Prostate gland (tissue), 2 donors: ENCODE data around the gene MIB2. TPM values are rescaled to one million over a fixed set of nuclear protein-coding genes. Genes with fewer than 3 reads are reported as not detected.
A peak's percentile ranks its signal among the peaks of the same experiment; 100 is the strongest.

Experiments
- DNase-seq: peaks from one replicate; pipeline ENCODE4 v3.0.0-alpha.2; 2019; ENCODE audit warnings: low spot score
- H3K27ac ChIP-seq, 2 donors: fragments of 200-600 bp; sonication (generic); 2 replicates each; pipeline ENCODE4 v1.5.1; 2017 to 2019
- H3K27me3 ChIP-seq: fragments of 200-600 bp; sonication (generic); replicated peaks from 2 replicates; pipeline ENCODE4 v1.5.1; 2019; ENCODE audit not compliant: insufficient read depth
- H3K36me3 ChIP-seq, 2 donors: fragments of 200-600 bp; sonication (generic); 1 replicate in 1 of 2; 2 replicates in 1 of 2; pipeline versions ENCODE4 v1.5.1 to v1.8.1; 2017 to 2019
- H3K4me1 ChIP-seq: fragments of 200-600 bp; sonication (generic); replicated peaks from 2 replicates; pipeline ENCODE4 v1.5.1; 2019
- H3K4me3 ChIP-seq, 2 donors: fragments of 200-600 bp; sonication (generic); 2 replicates each; pipeline ENCODE4 v1.5.1; 2017 to 2019
- H3K9me3 ChIP-seq: fragments of 200-600 bp; sonication (generic); 2 replicates; pipeline ENCODE4 v1.5.1; 2017
- CTCF ChIP-seq, 4 experiments: fragments of 200-600 bp in 2 of 4; fragments of 450-650 bp in 2 of 4; sonication (generic) in 2 of 4; IDR thresholded peaks; 1 replicate in 3 of 4; 2 replicates in 1 of 4; pipeline ENCODE4 v1.5.1; 2016 to 2019; ENCODE audit warnings: antibody characterized with exemption in 4 of 4, mild to moderate bottlenecking in 2 of 4, moderate library complexity in 2 of 4
- POLR2A ChIP-seq: fragments of 450-650 bp; IDR thresholded peaks from one replicate; pipeline ENCODE4 v1.6.1; 2016; ENCODE audit warnings: antibody characterized with exemption, mild to moderate bottlenecking
- POLR2AphosphoS5 ChIP-seq: sonication (generic); formaldehyde crosslinking; IDR thresholded peaks from one replicate; pipeline ENCODE4 v1.6.1; 2017; ENCODE audit warnings: antibody characterized with exemption
- WGBS: methylation state at CpG from one replicate; pipeline ENCODE4 v1.1.5; 2018; 5-methylcytosine and 5-hydroxymethylcytosine counted together
- intact Hi-C: fragments of 100-400 bp; cut with DNase I; formaldehyde crosslinking; loops from one replicate; pipeline ENCODE4 v1.14.2; 2022
- total RNA-seq, 2 donors: library from RNA; depleted of rRNA; stranded (reverse); fragments of >200 nt; gene quantifications; one replicate each; pipeline ENCODE4 v1.1.0, GENCODE V29; 2016

Gene MIB2
- total RNA-seq, 2 donors from 2014 or later, result 60.6 to 152 TPM

- no peak for DNase-seq
- intact Hi-C loops, result no loop called here
- Histone ChIP-seq H3K4me1 (no peaks in the 10 kb centered on the region), H3K9me3 (no peaks in the 10 kb centered on the region), H3K4me3 (no peak overlapping the region), H3K27ac (no peak overlapping the region), H3K27me3 (peaks cover 7% of the 10 kb centered on the region), H3K36me3 (no peaks in the 10 kb centered on the region)
- TF ChIP-seq POLR2A (no peak), CTCF (IDR thresholded peaks at IDR 0.05) (no peak), POLR2AphosphoS5 (no peak)
- 84% methylated on average over 13 of the region's 13 CpGs for WGBS
Measured at GRCh38 chr1:1598720-1599029, 16.6 kb upstream of the MIB2 start.

GRCh38 chr1:1599030-1599934 is 16.0 kb upstream of the MIB2 start:
- intact Hi-C loops, result no loop called here
- no peaks in the 10 kb centered on the region for H3K9me3 ChIP-seq
- no peak overlapping the region for H3K27ac ChIP-seq
- no peaks in the 10 kb centered on the region for H3K36me3 ChIP-seq
- DNase-seq, result no peak
- peak overlapping the region; percentile 14 to 19 for H3K4me3 ChIP-seq
- TF ChIP-seq POLR2AphosphoS5 (no peak), CTCF (IDR thresholded peaks at IDR 0.05) (no peak), POLR2A (no peak)
- H3K27me3 ChIP-seq, result peaks cover 7% of the 10 kb centered on the region
- 6% methylated on average over 46 of the region's 111 CpGs for WGBS
- no peaks in the 10 kb centered on the region for H3K4me1 ChIP-seq

- no peak for TF ChIP-seq POLR2A
- TF ChIP-seq POLR2AphosphoS5, result no peak
- TF ChIP-seq CTCF (IDR thresholded peaks at IDR 0.05), result no peak
- peaks cover 7% of the 10 kb centered on the region for H3K27me3 ChIP-seq
- 1% methylated on average over 45 of the region's 125 CpGs for WGBS
- H3K36me3 ChIP-seq, result no peaks in the 10 kb centered on the region
- no peak for DNase-seq
- H3K4me3 ChIP-seq, result peak within 1 kb of the TSS; percentile 14 to 30
- no peaks in the 10 kb centered on the region for H3K9me3 ChIP-seq
- intact Hi-C loops, result no loop called here
- no peak within 1 kb of the TSS for H3K27ac ChIP-seq
- H3K4me1 ChIP-seq, result no peaks in the 10 kb centered on the region
Measured at GRCh38 chr1:1599935-1600860, 15.1 kb upstream of the MIB2 start, which contains the start of gene FNDC10. Gene FNDC10, minus strand, starts transcription at chr1:1600135. Its CDS starts 120 bp downstream, at chr1:1600015.

- Histone ChIP-seq H3K27me3 (peaks cover 7% of the 10 kb centered on the region), H3K9me3 (no peaks in the 10 kb centered on the region), H3K4me1 (no peaks in the 10 kb centered on the region), H3K4me3 (no peak overlapping the region), H3K27ac (no peak overlapping the region), H3K36me3 (no peaks in the 10 kb centered on the region)
- intact Hi-C loops, result no loop called here
- TF ChIP-seq POLR2A (no peak), CTCF (IDR thresholded peaks at IDR 0.05) (no peak), POLR2AphosphoS5 (no peak)
- WGBS, result 71% methylated on average over 22 of the region's 22 CpGs
- DNase-seq, result no peak
Measured at GRCh38 chr1:1600861-1601563, 14.3 kb upstream of the MIB2 start.
